ENCODE data around the gene TMEM128.
"Not testable (repeated sequence)": the region's sequence is repeated elsewhere in the genome, so short reads cannot be mapped to it uniquely, and the experiment has no call there.

The TMEM128 gene

GRCh38 chr4:4269331-4269731 lies 21.3 kb upstream of the TMEM128 start:
- Mint-ChIP-seq H3K4me1 (ENCODE audit: low read depth) (peaks cover 32% of the 10 kb centered on the region), H3K27ac (peak overlapping the region; percentile 87), H3K4me3 (peak overlapping the region; percentile 27), H3K27me3 (no peaks in the 10 kb centered on the region), H3K36me3 (ENCODE audit: low read depth) (peaks cover 87% of the 10 kb centered on the region), H3K9me3 (no peaks in the 10 kb centered on the region)
- peak; percentile 35 for DNase-seq

GRCh38 chr4:4268776-4269175 lies 20.8 kb upstream of the TMEM128 start:
- Mint-ChIP-seq H3K27ac (peak overlapping the region; percentile 87), H3K4me1 (ENCODE audit: low read depth) (peaks cover 32% of the 10 kb centered on the region), H3K36me3 (ENCODE audit: low read depth) (peaks cover 82% of the 10 kb centered on the region), H3K4me3 (peak overlapping the region; percentile 6), H3K9me3 (no peaks in the 10 kb centered on the region), H3K27me3 (no peaks in the 10 kb centered on the region)
- DNase-seq = no peak

GRCh38 chr4:4267981-4268380 lies 20.0 kb upstream of the TMEM128 start:
- Mint-ChIP-seq H3K4me3 (no peak overlapping the region), H3K27me3 (no peaks in the 10 kb centered on the region), H3K4me1 (ENCODE audit: low read depth) (peaks cover 32% of the 10 kb centered on the region), H3K9me3 (no peaks in the 10 kb centered on the region), H3K27ac (peak overlapping the region; percentile 87), H3K36me3 (ENCODE audit: low read depth) (peaks cover 74% of the 10 kb centered on the region)
- no peak for DNase-seq

DNA sequence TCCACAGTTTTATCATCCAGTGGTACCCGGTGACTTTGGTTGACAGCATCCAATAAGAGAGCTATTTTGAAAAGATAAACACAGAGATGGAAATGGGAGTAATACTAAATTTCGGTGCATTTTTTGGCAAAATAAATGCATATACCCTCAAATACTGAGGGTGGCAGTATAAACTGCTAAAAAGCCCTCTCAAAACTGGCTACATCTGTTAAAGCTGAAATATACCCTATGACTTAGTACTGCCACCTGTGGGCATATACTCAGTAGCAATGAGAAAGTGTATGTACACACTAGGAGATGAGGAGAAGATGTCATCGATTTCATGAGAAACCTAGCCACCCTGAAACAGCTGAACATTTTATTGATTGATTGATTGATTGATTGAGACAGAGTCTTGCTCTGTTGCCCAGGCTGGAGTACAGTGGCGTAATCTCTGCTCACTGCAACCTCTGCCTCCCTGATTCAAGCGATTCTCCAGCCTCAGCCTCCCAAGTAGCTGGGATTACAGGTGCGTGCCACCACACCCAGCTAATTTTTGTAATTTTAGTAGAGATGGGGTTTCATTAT lies 12.2 kb upstream of the TMEM128 start:
- Mint-ChIP-seq H3K4me1 (ENCODE audit: low read depth) (peaks cover 6% of the 10 kb centered on the region), H3K9me3 (no peaks in the 10 kb centered on the region), H3K4me3 (no peak overlapping the region), H3K27me3 (no peaks in the 10 kb centered on the region), H3K36me3 (ENCODE audit: low read depth) (no peaks in the 10 kb centered on the region), H3K27ac (no peak overlapping the region)
- no peak for DNase-seq

GRCh38 chr4:4259484-4260100 lies 11.6 kb upstream of the TMEM128 start:
- Mint-ChIP-seq H3K27ac (no peak overlapping the region), H3K4me1 (ENCODE audit: low read depth) (peaks cover 5% of the 10 kb centered on the region), H3K9me3 (no peaks in the 10 kb centered on the region), H3K27me3 (no peaks in the 10 kb centered on the region), H3K36me3 (ENCODE audit: low read depth) (no peaks in the 10 kb centered on the region), H3K4me3 (no peak overlapping the region)
- no peak for DNase-seq

- H3K27me3 Mint-ChIP-seq; H3K4me1 Mint-ChIP-seq (ENCODE audit: low read depth); H3K4me3 Mint-ChIP-seq; H3K36me3 Mint-ChIP-seq (ENCODE audit: low read depth); DNase-seq; H3K9me3 Mint-ChIP-seq; H3K27ac Mint-ChIP-seq: not testable (repeated sequence)
Observed at GRCh38 chr4:4257705-4258104, 9.7 kb upstream of the TMEM128 start.

GRCh38 chr4:4256799-4257198 lies 8.8 kb upstream of the TMEM128 start:
- peaks cover 8% of the 10 kb centered on the region for H3K4me1 Mint-ChIP-seq (ENCODE audit: low read depth)
- H3K9me3 Mint-ChIP-seq = no peaks in the 10 kb centered on the region
- H3K4me3 Mint-ChIP-seq = no peak overlapping the region
- DNase-seq = no peak
- no peaks in the 10 kb centered on the region for H3K27me3 Mint-ChIP-seq
- H3K27ac Mint-ChIP-seq = no peak overlapping the region
- H3K36me3 Mint-ChIP-seq (ENCODE audit: low read depth) = no peaks in the 10 kb centered on the region

- no peaks in the 10 kb centered on the region for H3K27me3 Mint-ChIP-seq
- H3K36me3 Mint-ChIP-seq (ENCODE audit: low read depth) = no peaks in the 10 kb centered on the region
- H3K27ac Mint-ChIP-seq = no peak overlapping the region
- H3K4me3 Mint-ChIP-seq = no peak overlapping the region
- no peaks in the 10 kb centered on the region for H3K9me3 Mint-ChIP-seq
- no peak for DNase-seq
- H3K4me1 Mint-ChIP-seq (ENCODE audit: low read depth) = peaks cover 3% of the 10 kb centered on the region
Observed at GRCh38 chr4:4254666-4255065, 6.6 kb upstream of the TMEM128 start.

DNA sequence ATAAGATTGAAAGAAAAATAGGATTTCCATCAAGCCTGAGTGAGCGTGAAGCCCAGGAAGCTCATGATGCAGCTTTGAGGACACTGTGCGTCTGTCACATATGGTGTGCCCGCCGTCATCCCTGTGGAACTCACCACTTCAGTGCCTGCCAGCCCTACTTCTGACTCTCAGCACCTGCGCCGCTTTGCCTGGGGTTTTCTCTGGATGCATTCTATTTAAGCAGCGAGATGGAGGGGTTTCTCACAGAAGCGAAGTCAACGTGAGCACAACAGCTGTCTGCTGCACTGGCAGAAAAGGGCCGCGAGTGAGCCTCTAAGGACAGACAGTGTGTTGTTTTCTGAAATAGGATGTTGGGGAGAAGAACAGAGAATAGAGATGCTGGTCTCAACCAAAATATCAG lies 6.2 kb upstream of the TMEM128 start:
- Mint-ChIP-seq H3K27ac (no peak overlapping the region), H3K4me1 (ENCODE audit: low read depth) (peaks cover 5% of the 10 kb centered on the region), H3K27me3 (no peaks in the 10 kb centered on the region), H3K36me3 (ENCODE audit: low read depth) (no peaks in the 10 kb centered on the region), H3K9me3 (no peaks in the 10 kb centered on the region), H3K4me3 (no peak overlapping the region)
- DNase-seq = no peak

DNA sequence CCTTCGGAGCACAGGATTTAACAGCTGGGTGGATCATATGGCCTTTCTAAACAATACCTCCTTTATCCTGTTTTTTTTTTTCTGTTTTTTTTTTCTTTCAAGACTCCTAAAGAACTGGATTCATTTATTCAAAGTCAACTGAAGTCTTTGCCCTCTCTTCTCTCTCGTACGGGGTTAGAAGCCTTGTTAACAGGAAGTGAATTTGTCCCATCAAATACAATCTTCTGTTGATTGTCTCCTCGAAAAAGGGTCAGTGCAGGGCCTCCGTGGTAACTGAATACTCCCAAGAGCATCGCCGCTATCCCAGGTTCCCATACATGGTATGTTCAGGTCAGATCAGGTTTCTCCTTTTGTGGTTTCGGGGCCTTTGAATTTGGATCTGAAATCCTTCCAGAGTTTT lies 1.8 kb upstream of the TMEM128 start:
- H3K4me3 Mint-ChIP-seq = peak overlapping the region; percentile 35
- H3K4me1 Mint-ChIP-seq (ENCODE audit: low read depth) = peaks cover 28% of the 10 kb centered on the region
- H3K9me3 Mint-ChIP-seq = no peaks in the 10 kb centered on the region
- no peak overlapping the region for H3K27ac Mint-ChIP-seq
- no peaks in the 10 kb centered on the region for H3K27me3 Mint-ChIP-seq
- no peak for DNase-seq
- H3K36me3 Mint-ChIP-seq (ENCODE audit: low read depth) = peaks cover 29% of the 10 kb centered on the region

- Mint-ChIP-seq H3K27ac (peak overlapping the region; percentile 98), H3K36me3 (ENCODE audit: low read depth) (peaks cover 34% of the 10 kb centered on the region), H3K4me3 (peak overlapping the region; percentile 96), H3K4me1 (ENCODE audit: low read depth) (peaks cover 28% of the 10 kb centered on the region)
- DNase-seq, H3K27me3 Mint-ChIP-seq, H3K9me3 Mint-ChIP-seq: not testable (repeated sequence)
Observed at GRCh38 chr4:4249342-4249741, 1.3 kb upstream of the TMEM128 start.

DNA sequence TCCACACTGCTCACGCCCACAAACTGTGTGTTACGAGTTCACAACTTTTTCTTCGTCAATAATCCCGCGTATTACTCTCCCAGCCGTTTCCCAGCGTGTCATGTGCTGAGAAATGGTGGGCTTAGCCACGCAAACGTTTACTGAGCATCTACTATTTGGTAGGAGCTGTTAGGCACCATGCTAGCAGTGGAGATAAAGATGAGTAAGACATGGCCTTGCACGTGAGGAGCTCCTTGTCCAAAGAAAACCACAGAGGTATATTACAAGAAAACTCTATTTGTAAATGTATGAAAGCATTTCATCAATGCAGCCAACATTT lies 821 bp upstream of the TMEM128 start:
- Mint-ChIP-seq H3K27ac (peak overlapping the region; percentile 98), H3K9me3 (no peaks in the 10 kb centered on the region)
- no peak for DNase-seq

GRCh38 chr4:4247696-4248028 lies 361 bp downstream of the TMEM128 start:
- H3K27ac Mint-ChIP-seq = peak overlapping the region; percentile 98
- no peaks in the 10 kb centered on the region for H3K9me3 Mint-ChIP-seq
- H3K27me3 Mint-ChIP-seq = no peaks in the 10 kb centered on the region
- H3K4me1 Mint-ChIP-seq (ENCODE audit: low read depth) = peaks cover 24% of the 10 kb centered on the region
- peak overlapping the region; percentile 96 for H3K4me3 Mint-ChIP-seq
- no peak for DNase-seq
- H3K36me3 Mint-ChIP-seq (ENCODE audit: low read depth) = peaks cover 49% of the 10 kb centered on the region

More for the DNA sequence above, 821 bp upstream of the TMEM128 start:
- Mint-ChIP-seq H3K36me3 (ENCODE audit: low read depth) (peaks cover 39% of the 10 kb centered on the region), H3K4me1 (ENCODE audit: low read depth) (peaks cover 28% of the 10 kb centered on the region), H3K27me3 (no peaks in the 10 kb centered on the region), H3K4me3 (peak overlapping the region; percentile 96)

DNA sequence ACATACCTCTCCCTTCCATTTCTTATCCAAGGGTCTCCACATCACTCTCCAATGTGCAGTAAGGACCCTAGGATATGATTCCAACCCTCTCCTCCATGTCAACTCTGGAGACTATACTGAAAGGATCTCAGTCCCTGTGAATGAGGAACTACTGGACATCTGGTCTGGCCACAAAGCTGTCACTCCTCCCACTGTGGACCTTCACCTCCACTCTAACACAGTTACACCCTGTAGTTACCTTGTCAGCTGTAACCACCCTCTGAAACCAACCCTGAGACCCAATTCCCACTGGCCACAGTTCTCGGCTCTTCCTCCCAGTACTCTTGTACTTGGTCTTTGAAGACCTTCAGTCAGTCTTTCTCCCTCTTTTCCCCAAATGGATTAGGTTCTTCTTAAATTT lies 2.9 kb downstream of the TMEM128 start:
- Mint-ChIP-seq H3K27me3 (no peaks in the 10 kb centered on the region), H3K4me3 (no peak overlapping the region), H3K36me3 (ENCODE audit: low read depth) (peaks cover 71% of the 10 kb centered on the region), H3K27ac (peak overlapping the region; percentile 23), H3K9me3 (no peaks in the 10 kb centered on the region), H3K4me1 (ENCODE audit: low read depth) (peaks cover 25% of the 10 kb centered on the region)
- no peak for DNase-seq

- not testable (repeated sequence) for H3K4me3 Mint-ChIP-seq; H3K9me3 Mint-ChIP-seq; DNase-seq; H3K4me1 Mint-ChIP-seq (ENCODE audit: low read depth); H3K27me3 Mint-ChIP-seq; H3K27ac Mint-ChIP-seq
- H3K36me3 Mint-ChIP-seq (ENCODE audit: low read depth) = peaks cover 90% of the 10 kb centered on the region
Observed at GRCh38 chr4:4239551-4239950, 8.5 kb downstream of the TMEM128 start.

DNA sequence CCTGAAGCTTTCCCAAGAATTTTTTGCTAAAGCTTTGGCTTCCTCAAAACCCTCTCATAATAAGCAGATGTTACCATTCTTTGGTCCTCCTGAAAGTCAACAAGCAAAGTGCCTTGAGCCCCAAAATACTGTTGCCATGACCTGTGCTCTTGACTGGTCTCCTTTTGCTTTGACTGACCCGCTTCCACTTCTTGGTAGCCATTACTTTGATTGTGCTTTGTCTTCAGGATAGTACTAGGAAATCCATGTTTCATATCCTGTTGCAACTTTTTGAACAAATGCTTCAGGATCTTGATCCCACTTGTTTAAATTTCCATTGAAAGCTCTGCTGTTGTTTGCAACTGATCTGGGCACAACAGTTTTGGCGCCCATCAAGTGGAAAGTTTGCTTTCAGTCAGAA lies 14.4 kb downstream of the TMEM128 start:
- no peak for DNase-seq
- no peak overlapping the region for H3K4me3 Mint-ChIP-seq
- H3K27me3 Mint-ChIP-seq = peaks cover 19% of the 10 kb centered on the region
- H3K36me3 Mint-ChIP-seq (ENCODE audit: low read depth) = peaks cover 44% of the 10 kb centered on the region
- H3K4me1 Mint-ChIP-seq (ENCODE audit: low read depth) = no peaks in the 10 kb centered on the region
- peaks cover 10% of the 10 kb centered on the region for H3K9me3 Mint-ChIP-seq
- no peak overlapping the region for H3K27ac Mint-ChIP-seq
